HG02870 (cell line): Measurements from ENCODE around the gene KCTD15.
"Not testable (repeated sequence)": the region's sequence is repeated elsewhere in the genome, so short reads cannot be mapped to it uniquely, and the experiment has no call there.

ENCODE experiments used
- ATAC-seq: cut with Tn5 transposase; IDR thresholded peaks from one replicate; pipeline ENCODE4 v1.9.1; 2021; ENCODE audit warnings: mild to moderate bottlenecking, moderate library complexity; ENCODE audit not compliant: unreplicated experiment

The KCTD15 gene

GRCh38 chr19:33813391-33814101, 16.9 kb downstream of the KCTD15 start:
- ATAC-seq, result no peak

GRCh38 chr19:33814181-33815165, 17.8 kb downstream of the KCTD15 start:
- ATAC-seq, result no peak

GRCh38 chr19:33815380-33816340, 19.0 kb downstream of the KCTD15 start:
- ATAC-seq, result no peak

DNA sequence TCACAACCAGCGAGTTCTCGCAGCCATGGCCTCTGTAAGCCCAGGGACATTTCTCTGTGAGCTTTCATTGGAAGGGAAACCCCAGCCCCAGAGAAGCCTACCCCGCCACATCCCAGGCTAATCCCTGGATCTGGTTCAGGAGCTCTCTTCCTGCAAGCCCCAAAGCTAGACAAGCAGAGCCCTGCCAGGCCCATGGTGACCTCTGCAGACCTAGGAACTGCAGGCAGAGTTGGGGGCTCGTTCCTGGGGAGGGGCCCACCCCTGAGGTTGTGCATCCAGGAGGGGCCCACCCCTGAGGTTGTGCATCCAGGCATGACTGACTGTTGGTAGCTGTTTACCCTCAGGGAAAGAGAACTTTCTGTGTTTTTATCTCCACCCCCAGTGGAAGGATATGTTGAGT, 21.7 kb downstream of the KCTD15 start:
- no peak for ATAC-seq

GRCh38 chr19:33819078-33819477, 22.4 kb downstream of the KCTD15 start:
- not testable (repeated sequence) for ATAC-seq

GRCh38 chr19:33819506-33819879, 22.8 kb downstream of the KCTD15 start:
- no peak for ATAC-seq

GRCh38 chr19:33819880-33820781, 23.5 kb downstream of the KCTD15 start:
- no peak for ATAC-seq

DNA sequence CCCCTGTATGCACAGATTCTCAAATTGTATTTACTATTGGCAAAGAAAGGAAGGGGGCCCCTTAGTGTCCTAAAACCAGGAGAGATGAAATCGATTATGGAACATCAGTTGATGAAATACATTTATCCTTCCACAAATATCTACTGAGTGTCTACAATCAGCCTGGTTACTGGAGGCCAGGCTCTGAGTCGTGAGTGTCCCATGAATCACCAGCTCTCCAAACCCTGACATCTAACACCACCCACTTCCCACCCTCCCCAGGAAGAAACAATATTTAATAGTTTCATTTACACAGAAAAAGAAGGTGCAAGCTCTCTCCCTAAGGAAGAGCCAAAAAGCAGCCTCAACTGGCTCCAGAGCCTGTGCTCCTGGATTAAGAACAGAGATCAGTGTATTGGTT, 25.2 kb downstream of the KCTD15 start:
- no peak for ATAC-seq

GRCh38 chr19:33823341-33823740, 26.7 kb downstream of the KCTD15 start:
- ATAC-seq, result no peak

DNA sequence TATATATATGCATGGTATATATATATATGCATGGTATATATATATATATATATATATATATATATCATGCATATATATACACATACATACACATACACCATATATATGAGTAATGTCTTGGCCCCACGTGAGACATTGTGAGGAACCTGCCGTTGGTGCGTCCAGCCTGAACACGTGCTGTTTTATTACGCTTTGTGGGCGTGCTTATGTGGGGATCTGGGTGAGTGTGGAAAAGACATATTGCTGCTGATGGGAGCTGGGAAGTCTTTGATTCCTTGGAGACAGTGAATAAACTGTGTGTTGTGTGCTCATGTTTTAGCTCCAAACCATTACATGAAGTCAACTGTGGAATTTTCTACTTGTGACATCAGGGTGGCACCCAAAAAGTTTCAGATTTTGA, 28.9 kb downstream of the KCTD15 start:
- ATAC-seq, result no peak

DNA sequence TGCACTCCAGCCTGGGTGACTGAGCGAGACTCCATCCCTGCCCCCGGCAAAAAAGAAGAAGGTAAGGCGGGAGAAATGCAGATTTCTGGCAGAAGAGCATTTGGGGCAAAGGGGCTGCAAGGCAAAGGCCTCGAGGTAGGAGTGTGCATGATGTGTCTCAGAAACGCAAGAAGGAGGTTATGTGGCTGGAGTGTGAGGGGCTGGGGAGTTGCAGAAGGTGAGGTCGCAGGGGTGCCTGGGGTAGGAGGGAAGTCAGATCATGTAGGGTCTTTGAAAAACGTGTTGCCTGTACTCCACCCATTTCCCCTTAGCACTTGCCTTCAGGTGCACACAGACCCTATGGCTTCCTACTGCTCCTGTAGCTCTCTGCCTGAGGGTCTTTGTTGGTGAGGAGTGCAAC, 29.9 kb downstream of the KCTD15 start:
- no peak for ATAC-seq

- no peak for ATAC-seq
Measured at GRCh38 chr19:33828266-33829075, 31.8 kb downstream of the KCTD15 start.

- ATAC-seq, result no peak
Measured at GRCh38 chr19:33830264-33830663, 33.6 kb downstream of the KCTD15 start.

DNA sequence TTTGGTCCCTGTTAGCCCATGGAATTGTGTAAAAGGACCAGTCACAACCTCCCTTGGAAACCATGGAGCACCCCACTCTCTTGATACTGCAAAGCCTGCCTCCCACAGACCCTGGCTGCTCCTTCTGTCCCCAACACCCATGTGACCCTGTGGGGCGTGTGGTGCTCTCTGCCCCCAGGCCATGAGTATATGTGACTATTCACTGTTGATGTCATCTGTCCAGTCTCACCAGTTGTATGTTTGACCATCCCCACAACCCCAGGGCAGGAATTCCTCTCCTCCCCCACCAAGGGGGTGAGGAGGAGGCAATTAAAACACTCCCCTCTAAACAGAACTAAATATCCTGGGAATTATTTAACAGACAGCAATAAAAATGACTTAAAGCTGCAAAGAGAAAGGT, 35.2 kb downstream of the KCTD15 start:
- ATAC-seq, result no peak

- no peak for ATAC-seq
Measured at GRCh38 chr19:33832633-33833032, 36.0 kb downstream of the KCTD15 start.

GRCh38 chr19:33840382-33840781, 43.7 kb downstream of the KCTD15 start:
- ATAC-seq, result no peak

GRCh38 chr19:33840783-33841182, 44.1 kb downstream of the KCTD15 start:
- no peak for ATAC-seq

GRCh38 chr19:33841685-33842084, 45.0 kb downstream of the KCTD15 start:
- no peak for ATAC-seq

DNA sequence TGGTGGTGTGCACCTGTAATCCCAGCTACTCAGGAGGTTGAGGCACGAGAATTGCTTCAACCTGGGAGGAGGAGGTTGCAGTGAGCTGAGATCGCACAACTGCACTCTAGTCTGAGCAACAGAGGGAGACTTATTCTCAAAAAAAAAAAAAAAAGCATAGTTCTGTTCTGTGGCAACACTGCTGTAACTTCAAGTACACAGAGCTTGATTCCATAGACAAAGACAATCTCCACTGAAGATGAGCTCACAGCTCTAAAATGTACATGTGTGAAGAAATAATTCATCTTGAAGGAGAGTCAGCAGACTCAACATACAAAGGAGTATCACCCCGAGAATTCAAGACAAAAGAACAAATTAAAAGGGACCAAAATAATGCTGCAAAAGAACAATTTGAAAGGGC, 47.8 kb downstream of the KCTD15 start:
- no peak for ATAC-seq
